GM21423 (cell line): ENCODE results near the gene FBP2.
A peak's percentile ranks its signal among the peaks of the same experiment; 100 is the strongest.

Experiments used
- ATAC-seq: cut with Tn5 transposase; IDR thresholded peaks from one replicate; pipeline ENCODE4 v1.9.1; 2021; ENCODE audit warnings: mild to moderate bottlenecking, moderate library complexity; ENCODE audit not compliant: unreplicated experiment

The FBP2 gene

GRCh38 chr9:94593459-94594345 is at the start of gene FBP2:
TSS of gene FBP2 (minus strand) at chr9:94593824. CDS start at chr9:94593726, 98 bp downstream.
- ATAC-seq: no peak

DNA sequence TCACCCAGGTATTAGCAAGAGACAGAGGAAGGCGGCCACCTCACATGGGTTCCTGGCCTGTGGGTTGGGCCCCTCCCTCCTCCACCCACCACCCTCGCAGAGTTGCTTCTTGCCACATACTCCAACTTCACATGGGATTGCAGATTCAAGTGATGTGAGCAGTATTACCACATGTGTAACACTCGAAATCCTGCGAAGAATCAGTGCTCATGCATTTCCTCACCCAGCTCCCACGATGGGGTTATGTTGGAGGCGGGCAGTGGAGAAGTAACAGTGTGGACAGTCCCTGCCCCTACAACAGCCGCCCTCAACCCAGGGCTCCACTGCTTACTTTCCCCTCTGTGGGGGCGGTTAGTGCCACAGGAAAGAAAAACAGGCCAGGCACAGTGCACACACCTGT is 49.6 kb upstream of the FBP2 start:
- no peak for ATAC-seq

DNA sequence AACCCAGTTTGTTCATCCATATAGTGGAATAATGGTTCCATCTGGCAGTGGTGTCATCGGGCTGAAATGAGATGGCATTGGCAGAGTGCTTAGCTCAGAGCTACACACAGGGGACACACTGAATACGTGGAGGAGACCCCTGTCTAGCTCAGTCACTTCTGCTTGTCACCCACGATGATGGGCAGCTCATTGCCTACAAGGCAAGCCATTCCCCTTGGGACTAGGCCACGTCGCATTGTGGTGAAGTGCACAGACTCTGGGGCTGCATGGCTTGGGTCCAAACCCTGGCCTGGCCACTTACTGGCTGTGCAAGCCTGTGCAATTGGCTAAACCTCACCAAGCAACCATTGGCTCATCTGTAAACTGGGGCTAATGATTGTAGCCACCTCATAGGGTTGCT is 48.9 kb upstream of the FBP2 start:
- ATAC-seq: no peak

- no peak for ATAC-seq
Observed at GRCh38 chr9:94639999-94640376, 46.4 kb upstream of the FBP2 start.

GRCh38 chr9:94639061-94639998 is 45.7 kb upstream of the FBP2 start, which contains the start of gene FBP1:
TSS of gene FBP1 (minus strand) at chr9:94639518. CDS start at chr9:94639310, 208 bp downstream.
- ATAC-seq: peak; percentile 65

DNA sequence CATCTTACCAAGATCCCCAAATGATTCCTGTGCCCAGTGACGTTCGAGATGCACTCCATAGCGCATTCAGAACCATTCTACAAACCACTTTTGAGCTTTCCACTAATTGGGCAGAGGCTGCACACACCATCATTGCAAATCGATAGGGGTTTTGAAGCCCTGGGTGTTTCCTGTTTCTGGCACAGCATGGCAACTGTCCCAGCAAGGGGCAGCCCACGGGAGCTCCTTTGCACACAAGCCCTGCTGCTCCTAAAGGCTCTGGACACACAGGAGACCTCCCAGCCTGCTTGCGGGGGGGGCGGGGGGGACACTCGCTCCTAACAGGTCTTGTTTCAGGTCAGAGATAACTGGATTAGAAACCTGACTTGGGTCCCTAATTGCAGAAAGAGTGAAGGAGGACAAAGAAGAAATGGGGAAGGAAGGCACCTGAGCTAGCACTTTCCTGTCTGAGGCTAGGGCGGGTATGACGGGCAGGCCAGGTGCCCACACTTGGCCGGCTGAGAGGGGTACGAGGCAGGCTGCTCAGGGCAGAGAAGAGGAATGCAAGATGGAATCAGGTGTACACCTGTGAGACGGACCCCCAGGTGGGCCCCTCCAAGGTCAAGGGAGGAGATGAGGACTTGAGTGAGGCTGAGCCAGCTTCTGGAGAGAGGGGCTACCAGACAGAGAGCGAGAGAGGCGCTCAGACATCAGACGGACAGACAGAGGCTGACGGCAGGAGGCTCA is 44.9 kb upstream of the FBP2 start:
- ATAC-seq: no peak

GRCh38 chr9:94632737-94633136 is 39.1 kb upstream of the FBP2 start:
- no peak for ATAC-seq

- ATAC-seq: no peak
Observed at GRCh38 chr9:94631599-94631998, 38.0 kb upstream of the FBP2 start.

GRCh38 chr9:94630833-94631232 is 37.2 kb upstream of the FBP2 start:
- ATAC-seq: no peak

DNA sequence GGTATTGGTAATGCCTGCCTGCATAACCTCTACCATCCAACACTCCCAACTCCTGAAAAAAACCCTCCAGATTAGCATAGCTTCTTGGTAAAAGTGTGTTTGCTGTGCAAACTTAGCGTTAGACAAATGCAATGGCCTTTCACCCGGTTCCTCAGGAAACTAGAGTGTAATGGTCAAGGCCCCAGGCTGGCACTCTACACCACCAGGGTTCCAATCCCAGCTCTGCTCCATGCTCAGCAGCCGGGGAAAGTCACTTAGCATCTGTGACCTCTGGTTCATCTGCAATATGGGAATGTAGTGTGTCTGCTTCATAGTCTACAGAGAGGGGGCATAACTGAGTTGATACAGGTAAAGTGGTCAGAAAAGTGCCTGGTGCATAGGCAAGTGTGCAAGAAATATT is 36.7 kb upstream of the FBP2 start:
- ATAC-seq: no peak

DNA sequence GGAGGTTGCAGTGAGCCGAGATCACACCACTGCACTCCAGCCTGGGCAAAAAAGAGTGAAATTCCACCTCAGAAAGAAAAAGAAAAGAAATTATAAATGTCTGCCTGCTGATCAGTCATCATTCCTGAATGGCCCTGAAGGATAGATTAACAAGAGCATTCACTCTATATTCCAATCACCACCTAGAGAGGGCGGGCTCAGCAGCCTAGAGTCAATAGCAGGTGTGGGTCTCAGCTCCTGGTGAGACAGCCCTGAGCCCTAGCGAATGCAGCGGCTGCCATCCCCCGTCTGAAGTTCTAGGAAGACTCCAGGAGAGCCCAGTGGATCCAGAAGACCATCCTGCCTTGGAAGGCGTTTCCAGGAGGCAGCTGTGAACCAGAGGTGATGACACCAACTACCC is 33.7 kb upstream of the FBP2 start:
- no peak for ATAC-seq

DNA sequence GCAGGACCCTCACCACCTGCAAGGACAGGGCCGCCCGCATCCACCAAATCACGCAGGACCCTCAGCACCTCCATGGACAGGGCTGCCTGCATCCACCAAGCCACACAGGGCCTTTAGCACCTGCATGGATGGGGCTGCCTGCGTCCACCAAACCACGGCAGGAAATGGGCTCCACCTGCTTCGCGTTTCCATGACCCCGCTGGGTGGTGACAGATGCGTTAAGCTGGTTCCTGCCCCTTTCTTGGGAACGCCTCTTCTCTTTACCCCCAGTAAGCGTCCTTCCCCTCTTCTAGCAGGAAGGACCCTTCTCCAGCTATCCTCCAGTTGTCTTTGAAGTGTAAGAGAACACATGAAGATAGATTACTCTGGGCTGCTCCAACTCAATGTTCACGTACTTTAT is 32.2 kb upstream of the FBP2 start:
- ATAC-seq: no peak

DNA sequence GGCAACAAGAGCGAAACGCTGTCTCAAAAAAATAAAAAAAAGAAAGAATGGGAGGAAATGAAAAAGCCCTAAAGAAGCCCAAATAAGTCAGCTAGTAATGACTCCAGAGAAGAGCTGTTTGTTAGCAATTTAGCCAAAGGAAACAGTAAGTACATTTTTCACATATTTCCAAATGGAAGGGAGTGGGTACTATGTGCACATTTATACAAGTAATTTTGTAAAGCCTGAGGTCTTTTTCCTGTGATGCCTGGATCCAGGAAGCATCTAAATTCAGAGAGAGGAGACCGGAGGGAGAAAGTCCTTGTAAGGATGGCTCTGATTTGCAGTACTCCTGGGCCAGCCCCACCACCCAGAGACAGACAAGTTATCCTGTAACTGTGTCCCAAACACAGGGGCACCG is 31.0 kb upstream of the FBP2 start:
- ATAC-seq: no peak

- no peak for ATAC-seq
Observed at GRCh38 chr9:94623253-94623652, 29.6 kb upstream of the FBP2 start.

DNA sequence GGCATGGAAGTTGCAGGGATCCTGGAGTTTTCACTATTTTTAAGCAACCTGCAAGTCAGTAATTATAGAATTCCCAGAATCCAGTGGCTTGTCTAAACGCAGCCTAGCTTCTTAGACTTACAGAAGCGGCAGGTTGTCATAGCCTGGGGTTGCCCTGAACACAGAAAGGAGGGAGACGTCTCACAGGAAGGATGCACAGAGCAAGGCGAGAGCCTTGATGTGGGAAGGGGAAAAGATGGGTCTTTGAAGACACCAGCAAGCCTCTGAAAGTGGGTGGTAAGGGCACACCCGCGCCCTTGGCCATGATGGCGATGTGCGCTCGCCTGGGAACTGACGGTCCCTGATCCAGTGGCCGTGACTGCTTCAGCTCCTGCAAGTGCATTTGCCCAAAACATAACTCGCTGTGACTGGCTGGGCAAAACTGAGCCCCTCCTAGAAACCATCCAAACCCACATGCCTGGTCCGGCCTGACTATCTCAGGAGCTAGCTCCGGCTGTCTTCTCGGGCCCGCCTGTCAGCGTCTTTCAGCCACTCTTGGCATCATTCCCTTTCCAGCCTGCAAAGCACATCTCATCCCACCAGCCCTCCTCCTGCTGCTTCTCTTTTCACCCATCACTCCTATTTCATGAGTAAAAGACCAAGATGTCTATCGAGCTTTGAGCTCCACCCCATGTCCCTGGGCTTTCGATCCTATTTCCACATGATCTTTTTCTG is 28.6 kb upstream of the FBP2 start:
- ATAC-seq: no peak

DNA sequence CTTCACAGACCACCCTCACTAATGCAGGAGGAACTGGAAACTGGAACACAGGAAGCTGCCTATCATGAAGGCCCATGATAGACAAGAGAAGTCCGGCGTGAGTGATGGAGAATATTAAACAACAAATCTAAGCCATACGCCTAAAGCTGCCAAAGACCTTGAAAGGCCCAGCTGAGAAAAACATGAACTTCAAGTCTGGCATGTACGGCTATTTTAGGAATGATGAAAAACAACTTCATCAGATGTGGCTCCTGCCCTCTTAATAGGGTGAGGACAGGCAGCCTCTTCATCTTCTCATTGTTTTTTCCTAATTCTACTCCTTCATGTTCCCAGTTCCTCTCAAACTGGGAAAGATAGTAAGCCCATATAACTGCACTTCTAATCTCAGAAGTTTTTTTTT is 25.4 kb upstream of the FBP2 start:
- ATAC-seq: no peak

DNA sequence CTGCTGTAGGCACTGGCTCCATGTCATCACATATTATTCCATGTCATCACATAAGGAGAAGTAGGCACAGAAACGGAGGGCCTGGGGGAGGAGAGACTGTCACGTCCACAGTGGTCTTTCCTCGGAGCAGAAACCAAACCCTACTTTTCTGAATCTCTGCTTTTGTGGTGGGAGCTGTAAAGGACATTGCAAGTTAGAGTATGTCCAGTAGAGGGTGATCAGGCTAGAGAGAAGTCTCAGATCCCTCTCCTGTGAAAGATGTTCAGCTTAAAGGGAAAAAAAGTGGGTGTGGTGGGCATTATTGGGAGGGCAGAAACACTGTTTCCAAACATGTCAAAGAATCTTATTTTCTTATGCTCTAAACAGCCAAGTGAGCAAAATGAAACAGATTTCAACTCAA is 19.4 kb upstream of the FBP2 start:
- no peak for ATAC-seq

- no peak for ATAC-seq
Observed at GRCh38 chr9:94612071-94612470, 18.4 kb upstream of the FBP2 start.

DNA sequence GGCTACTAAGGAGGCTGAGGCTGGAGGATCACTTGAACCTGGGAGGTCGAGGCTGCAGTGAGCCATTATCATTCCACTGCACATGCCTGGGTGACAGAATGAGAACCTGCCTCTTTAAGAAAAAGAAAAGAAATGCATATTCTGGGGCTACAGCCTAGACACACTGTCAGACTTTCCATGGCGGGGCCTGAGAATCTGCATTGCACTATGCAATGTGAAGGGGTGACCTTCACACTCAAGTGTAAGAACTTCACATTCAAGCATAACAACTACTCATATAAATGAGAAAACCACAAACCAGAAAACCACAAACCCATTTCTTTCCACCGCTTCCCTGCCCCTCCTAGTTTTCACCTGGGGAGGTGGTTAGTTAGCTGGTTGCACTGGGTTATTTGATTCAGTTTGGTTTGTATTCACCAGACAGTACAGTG is 18.0 kb upstream of the FBP2 start:
- no peak for ATAC-seq

DNA sequence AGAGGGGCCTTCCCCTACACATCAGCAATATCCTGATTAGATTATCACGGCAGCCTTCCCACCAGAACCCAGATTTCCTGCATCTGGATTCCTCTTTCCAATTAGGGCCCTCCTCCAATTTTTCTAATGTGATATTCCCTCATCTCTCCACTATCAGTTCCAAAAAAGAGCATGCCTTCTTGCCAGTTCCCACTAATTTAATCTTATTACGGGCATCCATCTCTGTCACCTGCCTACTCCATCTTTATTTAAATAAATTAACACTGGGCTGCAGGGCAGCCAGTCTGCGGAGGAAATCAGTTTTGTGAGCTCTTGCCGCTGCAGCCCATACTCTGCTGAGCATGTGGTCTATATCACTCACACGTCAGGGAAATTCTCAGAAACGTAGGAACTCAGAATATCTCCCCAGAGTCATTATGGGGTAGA is 16.6 kb upstream of the FBP2 start:
- no peak for ATAC-seq

- no peak for ATAC-seq
Observed at GRCh38 chr9:94607423-94607691, 13.7 kb upstream of the FBP2 start.
